GM10266 (cell line): ENCODE results near the gene MYL7.

ENCODE experiments used
- DNase-seq: peaks from one replicate; pipeline ENCODE4 v3.0.0; 2012; ENCODE audit errors: extremely low spot score
- TF ChIP-seq, protein P1 (sequence below): IDR thresholded peaks from 2 replicates; pipeline ENCODE4 v1.5.1; 2012; ENCODE audit warnings: mild to moderate bottlenecking, low read depth; ENCODE audit not compliant: control insufficient read depth, insufficient read depth; ENCODE audit errors: missing control alignments

Gene MYL7

DNA sequence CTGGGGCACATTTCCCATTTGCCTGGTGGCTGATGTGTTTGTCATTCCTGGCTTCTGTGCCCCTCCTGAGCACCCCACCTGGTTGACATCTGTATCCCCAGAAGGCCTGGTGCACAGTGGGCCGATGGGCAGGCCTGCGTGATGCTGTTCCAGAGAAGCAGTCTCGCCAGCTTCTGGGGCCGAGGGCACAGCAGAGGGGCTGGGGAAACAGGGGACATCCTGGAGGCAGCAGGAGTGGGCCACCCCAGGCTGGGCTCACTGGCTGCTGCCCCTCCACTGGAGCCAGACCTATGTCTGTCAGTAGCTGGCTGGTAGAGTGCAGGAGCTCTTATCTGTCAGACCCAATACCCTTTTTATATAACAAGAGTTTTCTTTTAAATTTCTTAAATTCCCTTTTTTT lies 896 bp upstream of the MYL7 start:
- DNase-seq: no peak
- TF ChIP-seq, protein P1, sequence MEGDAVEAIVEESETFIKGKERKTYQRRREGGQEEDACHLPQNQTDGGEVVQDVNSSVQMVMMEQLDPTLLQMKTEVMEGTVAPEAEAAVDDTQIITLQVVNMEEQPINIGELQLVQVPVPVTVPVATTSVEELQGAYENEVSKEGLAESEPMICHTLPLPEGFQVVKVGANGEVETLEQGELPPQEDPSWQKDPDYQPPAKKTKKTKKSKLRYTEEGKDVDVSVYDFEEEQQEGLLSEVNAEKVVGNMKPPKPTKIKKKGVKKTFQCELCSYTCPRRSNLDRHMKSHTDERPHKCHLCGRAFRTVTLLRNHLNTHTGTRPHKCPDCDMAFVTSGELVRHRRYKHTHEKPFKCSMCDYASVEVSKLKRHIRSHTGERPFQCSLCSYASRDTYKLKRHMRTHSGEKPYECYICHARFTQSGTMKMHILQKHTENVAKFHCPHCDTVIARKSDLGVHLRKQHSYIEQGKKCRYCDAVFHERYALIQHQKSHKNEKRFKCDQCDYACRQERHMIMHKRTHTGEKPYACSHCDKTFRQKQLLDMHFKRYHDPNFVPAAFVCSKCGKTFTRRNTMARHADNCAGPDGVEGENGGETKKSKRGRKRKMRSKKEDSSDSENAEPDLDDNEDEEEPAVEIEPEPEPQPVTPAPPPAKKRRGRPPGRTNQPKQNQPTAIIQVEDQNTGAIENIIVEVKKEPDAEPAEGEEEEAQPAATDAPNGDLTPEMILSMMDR: no peak

DNA sequence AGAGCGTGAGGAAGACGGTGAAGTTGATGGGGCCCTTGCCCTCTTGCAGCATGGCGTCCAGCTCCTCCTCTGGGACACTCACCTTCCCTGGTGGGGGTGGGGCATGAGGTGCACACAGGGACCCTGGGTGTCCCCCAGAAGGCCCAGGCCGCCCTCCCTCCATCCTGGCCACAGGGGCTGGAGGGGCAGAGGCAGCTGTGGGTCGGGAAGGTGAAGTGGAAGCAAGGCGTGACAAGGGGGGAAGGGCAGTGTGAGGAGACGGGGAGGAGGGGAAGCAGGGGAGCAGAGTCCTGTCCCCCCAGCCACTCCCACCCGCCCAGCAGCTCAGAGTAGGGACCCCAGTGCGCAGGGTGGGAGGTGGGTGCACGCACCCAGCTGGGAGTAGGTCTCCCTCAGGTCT lies 791 bp downstream of the MYL7 start:
- TF ChIP-seq, protein P1: no peak
- DNase-seq: no peak

DNA sequence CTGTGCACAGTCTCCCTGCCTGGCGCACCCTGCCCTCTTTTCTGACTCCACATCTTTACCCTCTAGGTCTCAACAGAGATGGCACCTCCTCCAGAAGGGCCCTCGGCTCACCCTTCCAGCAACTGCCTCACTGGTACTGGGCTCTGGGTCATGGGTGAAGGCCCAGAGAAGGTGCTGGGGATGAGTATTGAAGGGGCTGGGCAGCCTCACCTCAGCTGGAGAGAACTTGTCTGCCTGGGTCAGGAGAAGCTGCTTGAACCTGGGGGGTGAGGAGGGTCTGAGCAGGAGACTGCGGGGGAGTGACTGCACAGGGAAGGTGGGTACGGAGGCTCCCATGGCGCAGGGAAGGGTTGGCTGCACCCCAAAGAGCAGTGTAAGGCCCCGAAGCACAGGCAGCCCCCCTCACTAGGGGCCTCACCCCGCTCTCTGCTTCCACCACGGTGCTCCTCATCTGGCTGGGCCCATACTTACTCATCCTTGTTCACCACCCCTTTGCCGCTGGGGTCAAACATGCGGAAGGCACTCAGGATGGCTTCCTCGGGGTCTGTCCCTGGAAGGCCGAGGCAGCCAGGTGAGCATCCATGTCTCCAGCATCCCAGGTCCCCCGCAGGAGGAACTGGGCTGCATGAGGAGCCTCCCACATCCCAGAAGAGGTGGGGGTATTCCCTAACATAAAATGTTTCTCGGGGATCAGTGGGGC lies 1.7 kb downstream of the MYL7 start:
- DNase-seq: no peak
- TF ChIP-seq, protein P1: no peak

DNA sequence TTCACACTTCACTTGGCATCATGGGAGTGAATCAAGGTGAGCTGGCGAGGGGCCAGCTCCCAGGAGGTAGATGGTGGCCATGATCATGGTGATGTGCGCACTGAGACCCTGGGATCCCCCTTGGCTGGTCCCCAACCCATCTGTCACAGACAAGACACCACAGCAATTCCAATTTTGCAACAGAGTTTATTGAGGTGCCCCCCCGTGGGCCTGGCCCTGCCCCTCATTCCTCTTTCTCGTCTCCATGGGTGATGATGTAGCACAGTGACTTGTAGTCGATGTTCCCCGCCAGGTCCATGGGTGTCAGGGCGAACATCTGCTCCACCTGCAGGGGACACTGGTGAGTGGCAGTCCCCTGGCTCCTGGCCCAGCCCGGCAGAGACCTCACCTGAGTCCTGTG lies 2.4 kb downstream of the MYL7 start:
- TF ChIP-seq, protein P1: no peak
- DNase-seq: no peak

DNA sequence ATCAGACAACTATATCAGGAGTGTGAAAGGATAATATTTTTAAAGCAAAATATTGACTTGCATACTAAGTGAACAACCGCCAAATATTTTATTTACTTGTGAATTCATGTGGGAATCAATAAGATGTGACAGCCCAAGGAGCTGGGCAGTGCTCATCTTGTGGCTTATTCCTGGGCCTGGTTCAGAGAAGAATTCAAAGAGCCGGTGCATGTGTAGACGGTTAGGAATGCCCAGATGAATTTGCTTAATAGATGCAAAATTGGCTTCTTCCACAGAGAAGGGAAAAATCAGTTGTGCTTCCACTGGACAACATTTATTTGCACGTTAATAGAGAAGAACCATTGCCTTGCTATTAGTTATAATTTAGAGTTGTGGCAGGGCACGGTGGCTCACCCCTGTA lies 4.4 kb downstream of the MYL7 start:
- TF ChIP-seq, protein P1: no peak
- DNase-seq: no peak

DNA sequence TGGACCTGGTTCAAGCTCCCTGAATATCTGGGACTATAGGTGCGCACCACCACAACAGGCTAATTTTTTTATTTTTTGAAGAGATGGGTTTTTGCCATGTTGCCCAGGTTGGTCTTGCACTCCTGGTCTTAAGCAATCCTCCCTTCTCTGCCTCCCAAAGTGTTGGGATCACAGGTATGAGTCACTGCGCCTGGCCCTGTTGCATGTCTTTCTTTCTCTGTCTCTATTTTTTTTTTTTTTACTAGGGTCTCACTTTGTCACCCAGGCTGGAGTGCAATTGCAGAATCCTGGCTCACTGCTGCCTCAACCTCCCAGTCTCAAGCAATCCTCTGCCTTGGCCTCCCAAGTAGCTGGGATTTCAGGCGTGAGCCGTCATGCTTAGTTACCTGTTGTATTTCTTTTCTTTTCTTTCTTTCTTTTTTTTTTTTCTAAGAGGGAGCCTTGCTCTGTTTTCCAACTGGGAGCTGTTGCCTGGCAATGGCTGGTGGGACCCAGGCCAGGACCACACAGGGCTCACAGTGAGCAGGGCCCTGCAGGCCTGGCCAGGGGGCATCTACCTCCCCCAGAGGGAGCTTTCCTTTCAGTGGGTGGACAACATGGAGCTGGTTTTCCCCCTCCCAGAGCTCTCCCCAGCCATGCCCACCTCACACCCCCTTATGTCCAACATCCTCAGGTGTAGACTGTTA lies 6.0 kb downstream of the MYL7 start:
- DNase-seq: no peak
- TF ChIP-seq, protein P1: no peak

DNA sequence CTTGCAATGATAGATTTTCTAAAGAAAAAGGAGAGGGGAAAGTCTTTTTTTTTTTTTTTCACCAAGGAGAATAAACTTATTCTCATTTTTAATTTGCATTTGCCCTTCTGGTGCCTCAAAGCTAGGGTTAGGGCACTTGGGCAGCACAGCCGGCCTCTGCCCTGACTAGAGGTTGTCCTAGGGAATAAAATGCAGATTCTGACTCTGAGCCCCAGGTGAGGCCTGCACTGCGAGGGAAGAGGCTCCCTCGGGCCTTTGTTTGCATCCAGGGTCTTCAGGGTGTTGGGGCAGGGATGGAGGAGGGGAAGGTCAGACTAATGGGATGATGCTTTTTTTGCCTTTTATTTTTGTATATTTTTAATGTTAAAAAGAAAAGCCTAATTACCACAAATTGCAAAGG lies 7.8 kb downstream of the MYL7 start:
- TF ChIP-seq, protein P1: no peak
- no peak for DNase-seq
